ENCODE data around the gene CCL25. TPM values are rescaled to one million over a fixed set of nuclear protein-coding genes. Genes with fewer than 3 reads are reported as not detected.
A peak's percentile ranks its signal among the peaks of the same experiment; 100 is the strongest.

CCL25 gene
- total and polyA plus RNA-seq, 2 of the 13 experiments (the other 11 are each of a cell fraction or from before 2014, with no cell fraction given): not detected

- TF ChIP-seq ZNF597 (CRISPR knock-in tag; IDR thresholded peaks at IDR 0.05): no peak
- no peak for TF ChIP-seq DBP (CRISPR knock-in tag; IDR thresholded peaks at IDR 0.05; ENCODE audit: not compliant biosample characterization)
- no peak for TF ChIP-seq MXD3 (CRISPR knock-in tag; IDR thresholded peaks at IDR 0.05)
- TF ChIP-seq ZBTB43 (CRISPR knock-in tag; conservative IDR thresholded peaks at IDR 0.05): no peak
- no peak for TF ChIP-seq ZNF572 (CRISPR knock-in tag; IDR thresholded peaks at IDR 0.05)
- TF ChIP-seq RXRA (CRISPR knock-in tag; IDR thresholded peaks at IDR 0.05): no peak
- no peak for TF ChIP-seq CBX5 (CRISPR knock-in tag; IDR thresholded peaks at IDR 0.05; ENCODE audit: borderline replicate concordance)
These were observed 56.9 kb downstream of the CCL25 start (continued) for GRCh38 chr19:8109455-8109854.

- WGBS (ENCODE audit: low lambda C conversion rate): 64% methylated on average over 7 of the region's 7 CpGs
- H3K4me3 ChIP-seq (replicated peaks in 1 of 3; ENCODE audit: insufficient read depth in 1 of 3, low read depth in 2 of 3, low read length in 3 of 3): no peak overlapping the region
- ATAC-seq: no peak
- no peaks in the 10 kb centered on the region for H4K20me1 ChIP-seq (ENCODE audit: insufficient read depth, low read length)
- H3K27me3 ChIP-seq (ENCODE audit: control insufficient read depth in 1 of 2, insufficient read depth in 2 of 2, low read length in 2 of 2): no peaks in the 10 kb centered on the region
- H3K27ac ChIP-seq (ENCODE audit: extremely low read length, insufficient read depth, low read length): no peak overlapping the region
- intact Hi-C loops (cut with micrococcal nuclease; ENCODE audit: unreplicated experiment) (no loop called here), in situ Hi-C loops (cut with HindIII; ENCODE audit: extremely low pct_ligation_motif_present, low pct_unique_long_range_greater_than_20kb) (no loop called here)
- H3K4me2 ChIP-seq (ENCODE audit: low read depth, low read length): no peak overlapping the region
- no peak overlapping the region for H2AFZ ChIP-seq (ENCODE audit: low read length)
- no peak for DNase-seq (ENCODE audit: low spot score)
- H3K9me3 ChIP-seq (ENCODE audit: low read length): no peaks in the 10 kb centered on the region
- H3K36me3 ChIP-seq (replicated peaks in 1 of 2; ENCODE audit: control insufficient read depth in 1 of 2, insufficient read depth in 2 of 2, low read length in 2 of 2): no peaks in the 10 kb centered on the region
- ChIA-PET CTCF (ENCODE audit: low intra/inter-chr PET ratio, low total read pairs) (no interaction called here), POLR2A (no interaction called here)
- H3K4me1 ChIP-seq (ENCODE audit: insufficient read depth, low read length): peaks cover 26% of the 10 kb centered on the region; the same call in 1 of the 2 replicates
- no TSS peak for BruUV-seq (replicated peaks)
- no peaks in the 10 kb centered on the region for H3K79me2 ChIP-seq (ENCODE audit: insufficient read depth, low read length)
- FAIRE-seq: no peak
- no peak overlapping the region for H3K9ac ChIP-seq (ENCODE audit: insufficient read depth, low read depth, low read length)
- TF ChIP-seq KMT2B (CRISPR knock-in tag; IDR thresholded peaks at IDR 0.05) (no peak), ZNF619 (CRISPR knock-in tag; IDR thresholded peaks at IDR 0.05) (no peak), ZNF879 (CRISPR knock-in tag; IDR thresholded peaks at IDR 0.05) (no peak), PRPF4 (IDR thresholded peaks at IDR 0.05; ENCODE audit: low read depth, low read length, poor library complexity, severe bottlenecking) (no peak), YY1 (IDR thresholded peaks at IDR 0.05; ENCODE audit: insufficient read depth, insufficient replicate concordance, low read depth, low read length) (no peak), ZMAT3 (CRISPR knock-in tag; conservative IDR thresholded peaks at IDR 0.05) (no peak), ZNF777 (CRISPR knock-in tag; IDR thresholded peaks at IDR 0.05) (no peak), TBL1XR1 (IDR thresholded peaks at IDR 0.05; ENCODE audit: borderline replicate concordance, low read length, partially characterized antibody) (no peak), RFX5 (IDR thresholded peaks at IDR 0.05; ENCODE audit: low read depth, low read length) (no peak), PITX1 (CRISPR knock-in tag; IDR thresholded peaks at IDR 0.05) (no peak), ZNF770 (CRISPR knock-in tag; IDR thresholded peaks at IDR 0.05) (peak; percentile 52; the same call in 1 of the 2 replicates)
These were observed 57.5 kb downstream of the CCL25 start for GRCh38 chr19:8109890-8110662.

Data from HepG2 (cell line).